LNCaP clone FGC (cell line): ENCODE results near the gene ABTB2.

Source experiments
- DNase-seq: peaks from one replicate; pipeline ENCODE4 v3.0.0-alpha.2; 2011; ENCODE audit warnings: low read depth
- H3K4me3 ChIP-seq: 2 replicates; pipeline ENCODE4 v1.5.1; 2011; ENCODE audit warnings: mild to moderate bottlenecking, low read depth, low read length, control low read depth
- CTCF ChIP-seq: IDR thresholded peaks from 2 replicates; pipeline ENCODE4 v1.5.1; 2012; ENCODE audit warnings: mild to moderate bottlenecking; ENCODE audit not compliant: control insufficient read depth, insufficient read depth; ENCODE audit errors: extremely low read depth

ABTB2 gene

GRCh38 chr11:34212566-34212965, 145.2 kb downstream of the ABTB2 start:
- no peak for TF ChIP-seq CTCF
- no peak for DNase-seq
- no peak overlapping the region for H3K4me3 ChIP-seq

- no peak overlapping the region for H3K4me3 ChIP-seq
- 0 out of 2 replicates have a peak, but pooled peaks have one; percentile 5 for TF ChIP-seq CTCF
- DNase-seq: no peak
Measured at GRCh38 chr11:34209809-34210208, 148.0 kb downstream of the ABTB2 start.

- no peak for TF ChIP-seq CTCF
- no peak overlapping the region for H3K4me3 ChIP-seq
- no peak for DNase-seq
Measured at GRCh38 chr11:34208266-34209135, 149.3 kb downstream of the ABTB2 start.

- no peak for DNase-seq
- no peak overlapping the region for H3K4me3 ChIP-seq
- TF ChIP-seq CTCF: no peak
Measured at GRCh38 chr11:34207487-34208180, 150.2 kb downstream of the ABTB2 start.

GRCh38 chr11:34206407-34207300, 151.2 kb downstream of the ABTB2 start:
- TF ChIP-seq CTCF: no peak
- H3K4me3 ChIP-seq: no peak overlapping the region
- no peak for DNase-seq

- H3K4me3 ChIP-seq: no peak overlapping the region
- DNase-seq: no peak
- no peak for TF ChIP-seq CTCF
Measured at GRCh38 chr11:34205326-34206035, 152.3 kb downstream of the ABTB2 start.
